Urinary bladder (tissue), 4 donors: ENCODE measurements around the gene INSIG2. TPM values are rescaled to one million over a fixed set of nuclear protein-coding genes. Genes with fewer than 3 reads are reported as not detected.

Experiments used
- DNase-seq: peaks from one replicate; pipeline ENCODE4 v3.0.0-alpha.2; 2015; ENCODE audit errors: extremely low spot score
- H3K27ac ChIP-seq: one replicate; pipeline ENCODE4 v1.5.1; 2013; ENCODE audit warnings: low read depth, mild to moderate bottlenecking, moderate library complexity
- H3K36me3 ChIP-seq: one replicate; pipeline ENCODE4 v1.6.1; 2013; ENCODE audit warnings: mild to moderate bottlenecking, moderate library complexity; ENCODE audit not compliant: insufficient read depth
- H3K4me1 ChIP-seq: one replicate; pipeline ENCODE4 v1.6.1; 2013; ENCODE audit warnings: mild to moderate bottlenecking, moderate library complexity; ENCODE audit not compliant: insufficient read depth
- H3K4me3 ChIP-seq: one replicate; pipeline ENCODE4 v1.5.1; 2013; ENCODE audit warnings: low read depth, low read length
- WGBS: extraction: QIAGEN DNeasy Blood & Tissue Kit; methylation state at CpG from one replicate; pipeline ENCODE4 v1.1.7; 2013; 5-methylcytosine and 5-hydroxymethylcytosine counted together
- polyA plus RNA-seq: library from polyadenylated mRNA; stranded (reverse); fragments of 200-250 nt; gene quantifications from one replicate; pipeline ENCODE4 v1.2.3, GENCODE V29; 2013
- total RNA-seq: library from RNA; depleted of rRNA; stranded (reverse); fragments of >200 nt; gene quantifications from one replicate; pipeline ENCODE4 v1.2.3, GENCODE V29; 2014
- donor health status: healthy with polysubstance abuse.
- donor health status: healthy.

Gene INSIG2
- total and polyA plus RNA-seq, 2 donors = 13.7 to 32.3 TPM

GRCh38 chr2:118098307-118099030, 10.2 kb downstream of the INSIG2 start:
- H3K36me3 ChIP-seq = peaks cover 2% of the 10 kb centered on the region
- whole genome bisulfite sequencing = 85% methylated on average over 1 of the region's 1 CpG
- H3K4me1 ChIP-seq = no peaks in the 10 kb centered on the region
- DNase-seq = no peak
- no peak overlapping the region for H3K27ac ChIP-seq
- H3K4me3 ChIP-seq = no peak overlapping the region

DNA sequence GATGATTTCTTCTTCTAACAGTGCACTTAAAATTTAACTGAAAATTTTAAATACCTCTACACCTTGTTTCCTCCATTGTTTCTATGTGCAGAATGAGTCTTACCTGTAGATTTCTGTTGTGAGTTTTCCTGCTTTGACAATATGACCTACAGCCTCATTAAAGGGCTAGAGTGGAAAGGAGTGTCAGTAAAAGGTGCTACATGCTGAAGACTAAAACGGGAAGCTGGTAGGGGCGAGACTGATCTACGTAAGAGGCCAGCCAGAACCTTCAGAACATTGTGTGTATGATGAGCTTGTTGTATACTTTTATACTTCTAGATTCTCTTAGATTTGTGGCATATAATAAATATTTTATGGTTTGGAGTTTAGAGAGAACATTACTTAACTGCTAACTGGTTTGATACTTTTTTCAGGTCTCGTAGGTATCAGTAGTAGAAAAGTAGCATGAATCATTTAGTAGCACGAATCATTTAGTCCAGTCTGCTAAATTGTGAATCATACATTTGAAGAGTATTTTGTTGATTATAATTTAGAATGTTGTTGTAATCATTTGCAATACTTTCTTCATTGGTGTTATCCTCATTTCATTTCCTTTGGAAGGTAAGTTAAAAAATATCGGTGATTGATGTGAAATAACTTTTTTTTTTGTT, 14.3 kb downstream of the INSIG2 start:
- no peak for DNase-seq
- Histone ChIP-seq H3K27ac (no peak overlapping the region), H3K4me1 (no peaks in the 10 kb centered on the region), H3K36me3 (peaks cover 2% of the 10 kb centered on the region), H3K4me3 (no peak overlapping the region)
- WGBS = 78% methylated on average over 6 of the region's 6 CpGs

GRCh38 chr2:118103951-118104940, 16.0 kb downstream of the INSIG2 start:
- Histone ChIP-seq H3K27ac (no peak overlapping the region), H3K4me1 (no peaks in the 10 kb centered on the region), H3K4me3 (no peak overlapping the region), H3K36me3 (peaks cover 2% of the 10 kb centered on the region)
- 84% methylated on average over 2 of the region's 2 CpGs for WGBS
- no peak for DNase-seq

DNA sequence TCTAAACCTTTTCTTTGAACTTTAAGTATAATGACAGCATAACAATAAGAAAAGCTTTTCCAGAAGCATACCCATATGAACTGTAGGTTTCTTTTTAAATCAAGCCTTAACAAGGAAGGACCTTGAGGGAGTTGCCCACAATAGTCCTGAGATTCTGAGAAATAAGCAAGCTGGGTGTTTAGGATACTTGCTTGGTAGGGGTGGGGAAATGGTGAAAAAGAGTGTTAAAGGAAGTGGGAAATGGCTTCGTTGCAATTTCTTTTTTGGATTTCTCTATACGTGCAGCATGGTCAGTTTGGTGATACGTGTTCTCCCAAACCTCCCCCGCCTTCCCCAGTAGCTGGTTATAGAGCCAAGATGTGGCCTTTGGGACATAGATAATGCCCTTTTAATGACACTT, 17.2 kb downstream of the INSIG2 start:
- DNase-seq = no peak
- no peaks in the 10 kb centered on the region for H3K4me1 ChIP-seq
- H3K27ac ChIP-seq = no peak overlapping the region
- peaks cover 2% of the 10 kb centered on the region for H3K36me3 ChIP-seq
- 86% methylated on average over 4 of the region's 4 CpGs for WGBS
- H3K4me3 ChIP-seq = no peak overlapping the region

DNA sequence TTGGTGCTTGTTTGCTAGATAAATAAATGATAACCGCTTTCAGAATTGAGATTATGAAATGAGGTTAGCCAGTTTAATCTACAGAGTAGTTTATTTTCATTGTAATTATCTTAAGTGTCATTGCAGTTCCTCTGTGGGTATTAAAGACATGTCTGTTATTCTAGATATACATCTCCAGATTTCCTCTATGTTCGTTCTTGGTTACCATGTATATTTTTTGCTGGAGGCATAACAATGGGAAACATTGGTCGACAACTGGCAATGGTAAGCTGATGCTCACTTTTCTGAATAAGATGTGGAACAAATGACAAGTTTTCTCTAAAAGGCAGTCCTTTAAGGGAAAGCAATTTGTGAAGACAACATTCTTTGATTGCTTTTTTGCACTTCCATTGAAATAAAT, 18.7 kb downstream of the INSIG2 start:
- H3K36me3 ChIP-seq = peaks cover 2% of the 10 kb centered on the region
- DNase-seq = no peak
- 87% methylated on average over 3 of the region's 3 CpGs for WGBS

GRCh38 chr2:118110310-118110709, 22.0 kb downstream of the INSIG2 start:
- DNase-seq = no peak
- H3K27ac ChIP-seq = no peak overlapping the region
- no peaks in the 10 kb centered on the region for H3K36me3 ChIP-seq
- H3K4me1 ChIP-seq = no peaks in the 10 kb centered on the region
- H3K4me3 ChIP-seq = no peak overlapping the region
- 98% methylated on average over 3 of the region's 3 CpGs for WGBS

More for the DNA sequence above, 18.7 kb downstream of the INSIG2 start:
- H3K4me3 ChIP-seq = no peak overlapping the region
- no peak overlapping the region for H3K27ac ChIP-seq
- H3K4me1 ChIP-seq = no peaks in the 10 kb centered on the region

GRCh38 chr2:118110991-118111390, 22.7 kb downstream of the INSIG2 start:
- Histone ChIP-seq H3K36me3 (no peaks in the 10 kb centered on the region), H3K27ac (no peak overlapping the region), H3K4me1 (no peaks in the 10 kb centered on the region), H3K4me3 (no peak overlapping the region)
- WGBS = 97% methylated on average over 1 of the region's 1 CpG
- no peak for DNase-seq

DNA sequence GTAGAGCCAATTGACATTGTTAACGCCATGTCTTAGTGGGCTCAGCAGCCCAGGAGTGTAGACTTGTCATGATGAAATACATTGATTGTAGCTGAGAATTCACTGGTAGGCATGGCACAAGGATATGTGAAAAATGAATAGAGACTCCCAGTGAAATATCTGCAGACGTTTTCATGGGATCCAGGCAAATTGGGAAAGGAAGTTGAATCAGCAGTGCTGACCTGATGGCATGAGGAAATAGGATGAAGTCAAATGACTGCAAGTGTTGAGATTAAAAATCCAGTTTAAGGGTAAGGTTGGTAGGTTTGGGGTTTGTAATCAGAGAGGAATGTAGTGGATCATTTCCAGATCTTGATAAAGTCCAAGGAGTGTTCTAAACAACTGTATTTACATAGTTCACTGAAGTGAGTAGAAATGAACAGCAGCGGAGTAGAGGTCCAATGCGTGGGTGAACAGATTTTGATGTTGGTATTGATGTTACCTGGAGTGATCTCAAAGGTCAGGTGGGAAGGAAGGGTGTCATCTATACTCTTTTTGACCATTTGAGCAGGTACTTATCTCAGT, 24.6 kb downstream of the INSIG2 start:
- WGBS = 66% methylated on average over 4 of the region's 4 CpGs
- Histone ChIP-seq H3K4me1 (no peaks in the 10 kb centered on the region), H3K4me3 (no peak overlapping the region), H3K36me3 (no peaks in the 10 kb centered on the region), H3K27ac (no peak overlapping the region)
- peak; percentile 39 for DNase-seq

DNA sequence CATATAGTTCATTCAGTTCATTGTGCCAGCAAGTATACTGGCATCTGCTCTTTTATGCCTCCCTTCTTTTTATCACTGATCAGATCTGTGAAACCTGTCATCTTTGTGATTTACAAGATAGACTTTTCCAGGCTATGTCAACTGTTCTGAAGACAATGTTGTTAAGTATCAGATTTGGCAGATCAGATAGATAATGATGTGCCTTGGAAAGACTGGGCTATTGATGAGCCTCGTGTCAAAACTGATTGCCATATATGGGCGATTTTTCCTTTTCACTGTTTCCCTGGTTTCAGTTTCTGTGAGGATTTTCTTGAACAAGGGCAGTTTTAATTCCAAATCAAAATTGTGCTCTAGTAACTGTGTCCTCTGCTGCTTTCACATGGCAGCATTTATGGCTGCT, 26.6 kb downstream of the INSIG2 start:
- Histone ChIP-seq H3K4me3 (no peak overlapping the region), H3K36me3 (no peaks in the 10 kb centered on the region), H3K27ac (no peak overlapping the region), H3K4me1 (no peaks in the 10 kb centered on the region)
- WGBS = 80% methylated on average over 2 of the region's 2 CpGs
- no peak for DNase-seq

DNA sequence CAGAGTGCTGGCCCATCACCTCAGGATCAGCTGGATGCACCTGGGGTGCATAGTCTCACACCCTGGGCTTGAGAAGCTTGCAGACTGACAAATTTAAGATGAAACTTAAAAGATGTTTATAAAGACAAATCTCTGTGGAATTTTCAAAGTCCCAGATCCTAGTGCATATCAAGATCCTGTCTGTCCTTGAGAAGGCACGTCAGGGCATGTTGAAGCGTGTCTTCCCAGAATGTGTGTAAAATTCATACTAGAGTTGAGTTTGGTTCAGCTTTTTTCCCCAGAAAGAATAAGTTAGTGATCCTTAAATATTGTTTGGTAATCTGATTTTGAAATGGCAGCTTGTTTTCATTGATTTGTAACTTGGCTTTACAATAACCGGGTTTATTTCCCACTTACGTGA, 27.5 kb downstream of the INSIG2 start:
- 82% methylated on average over 4 of the region's 4 CpGs for WGBS

GRCh38 chr2:118118479-118118878, 30.2 kb downstream of the INSIG2 start:
- Histone ChIP-seq H3K4me3 (no peak overlapping the region), H3K4me1 (no peaks in the 10 kb centered on the region), H3K36me3 (no peaks in the 10 kb centered on the region), H3K27ac (no peak overlapping the region)
- 68% methylated on average over 5 of the region's 5 CpGs for WGBS
- DNase-seq = no peak

More for the DNA sequence above, 27.5 kb downstream of the INSIG2 start:
- DNase-seq = no peak
- Histone ChIP-seq H3K27ac (no peak overlapping the region), H3K4me3 (no peak overlapping the region), H3K4me1 (no peaks in the 10 kb centered on the region), H3K36me3 (no peaks in the 10 kb centered on the region)

GRCh38 chr2:118119158-118119727, 31.0 kb downstream of the INSIG2 start:
- WGBS = 57% methylated on average over 4 of the region's 4 CpGs
- H3K27ac ChIP-seq = no peak overlapping the region
- DNase-seq = no peak
- no peaks in the 10 kb centered on the region for H3K4me1 ChIP-seq
- no peak overlapping the region for H3K4me3 ChIP-seq
- H3K36me3 ChIP-seq = no peaks in the 10 kb centered on the region

DNA sequence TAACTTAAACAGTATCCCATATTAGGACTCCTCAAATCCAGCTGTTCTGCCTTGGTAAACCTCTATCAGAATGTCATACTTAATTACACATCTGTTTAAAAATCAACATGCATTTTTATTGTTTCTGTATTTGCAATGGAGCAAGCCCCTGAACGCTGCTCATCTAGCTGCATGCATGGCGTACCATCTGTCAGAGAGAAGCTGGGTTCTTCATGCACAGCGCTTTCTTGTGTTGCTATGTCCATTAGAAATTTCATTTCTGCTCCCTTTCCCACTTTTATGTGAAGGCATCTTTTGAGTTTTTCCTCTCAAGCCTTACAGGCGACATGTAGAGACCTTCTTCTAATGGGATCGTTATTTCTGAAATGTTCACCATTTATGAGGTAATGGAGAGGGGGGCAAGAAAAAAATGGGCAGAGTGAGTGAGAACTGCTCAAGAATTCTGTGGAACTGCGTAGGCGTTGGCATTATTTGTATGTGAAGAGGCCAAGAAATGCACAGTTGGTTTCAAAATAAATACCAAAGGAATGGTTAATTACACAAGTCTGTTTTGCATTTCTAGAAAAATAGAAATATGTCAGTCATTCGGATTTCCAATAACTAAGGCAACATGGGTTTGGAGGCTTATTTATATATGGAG, 31.6 kb downstream of the INSIG2 start:
- no peaks in the 10 kb centered on the region for H3K36me3 ChIP-seq
- H3K27ac ChIP-seq = no peak overlapping the region
- no peak overlapping the region for H3K4me3 ChIP-seq
- 90% methylated on average over 8 of the region's 8 CpGs for WGBS
- no peak for DNase-seq
- H3K4me1 ChIP-seq = no peaks in the 10 kb centered on the region
